ENCODE measurements around the gene ROR1.

ROR1 gene

DNA sequence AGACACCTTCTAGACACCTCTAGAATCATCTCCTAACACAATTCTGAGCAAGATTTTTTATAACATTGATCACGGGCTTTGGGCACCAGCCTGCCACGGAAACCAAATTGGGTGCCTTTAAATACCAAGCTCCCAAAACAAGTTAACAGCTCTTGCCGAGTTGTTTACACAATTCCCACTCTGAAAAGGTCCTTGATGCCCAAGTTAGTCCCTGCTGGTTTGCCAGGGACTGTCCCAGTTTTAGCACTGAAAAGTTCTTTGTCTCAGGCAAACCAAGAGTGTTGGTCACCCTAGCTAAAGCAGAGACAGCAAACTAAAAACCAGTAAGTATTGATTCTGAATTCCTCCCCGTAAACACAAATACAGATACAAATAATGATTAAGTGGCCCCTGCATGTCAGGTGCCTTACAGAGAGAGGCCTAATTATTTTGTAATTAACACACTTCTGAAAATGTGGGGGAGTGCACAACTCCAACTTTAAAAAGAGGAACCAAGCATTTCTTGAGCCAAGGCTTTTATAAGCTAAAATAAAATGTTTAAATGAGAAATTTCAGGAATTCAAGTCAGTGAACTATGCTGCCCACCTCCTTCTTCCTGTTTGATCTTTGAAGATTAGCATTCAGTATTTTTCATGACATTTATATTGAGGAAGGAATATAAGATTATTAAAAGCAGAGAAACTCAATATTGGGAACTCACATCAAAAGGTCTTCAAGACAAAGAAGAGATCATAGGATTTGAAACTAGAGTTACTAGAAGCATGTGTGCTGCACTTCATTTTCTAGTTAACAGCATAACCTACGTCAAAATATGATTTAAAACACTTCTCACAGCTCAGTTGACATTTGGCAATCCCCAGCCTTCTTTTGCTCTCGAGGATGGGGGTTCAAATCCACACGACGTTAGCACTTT is 420.6 kb downstream of the ROR1 start:
- TF ChIP-seq, protein P1, sequence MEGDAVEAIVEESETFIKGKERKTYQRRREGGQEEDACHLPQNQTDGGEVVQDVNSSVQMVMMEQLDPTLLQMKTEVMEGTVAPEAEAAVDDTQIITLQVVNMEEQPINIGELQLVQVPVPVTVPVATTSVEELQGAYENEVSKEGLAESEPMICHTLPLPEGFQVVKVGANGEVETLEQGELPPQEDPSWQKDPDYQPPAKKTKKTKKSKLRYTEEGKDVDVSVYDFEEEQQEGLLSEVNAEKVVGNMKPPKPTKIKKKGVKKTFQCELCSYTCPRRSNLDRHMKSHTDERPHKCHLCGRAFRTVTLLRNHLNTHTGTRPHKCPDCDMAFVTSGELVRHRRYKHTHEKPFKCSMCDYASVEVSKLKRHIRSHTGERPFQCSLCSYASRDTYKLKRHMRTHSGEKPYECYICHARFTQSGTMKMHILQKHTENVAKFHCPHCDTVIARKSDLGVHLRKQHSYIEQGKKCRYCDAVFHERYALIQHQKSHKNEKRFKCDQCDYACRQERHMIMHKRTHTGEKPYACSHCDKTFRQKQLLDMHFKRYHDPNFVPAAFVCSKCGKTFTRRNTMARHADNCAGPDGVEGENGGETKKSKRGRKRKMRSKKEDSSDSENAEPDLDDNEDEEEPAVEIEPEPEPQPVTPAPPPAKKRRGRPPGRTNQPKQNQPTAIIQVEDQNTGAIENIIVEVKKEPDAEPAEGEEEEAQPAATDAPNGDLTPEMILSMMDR (IDR thresholded peaks at IDR 0.05; ENCODE audit: low read depth, low read length, missing control alignments): no peak
- no peak overlapping the region for H3K4me3 ChIP-seq (replicated peaks; ENCODE audit: low read depth, low read length)
- DNase-seq (ENCODE audit: extremely low read depth, low read depth): no peak

DNA sequence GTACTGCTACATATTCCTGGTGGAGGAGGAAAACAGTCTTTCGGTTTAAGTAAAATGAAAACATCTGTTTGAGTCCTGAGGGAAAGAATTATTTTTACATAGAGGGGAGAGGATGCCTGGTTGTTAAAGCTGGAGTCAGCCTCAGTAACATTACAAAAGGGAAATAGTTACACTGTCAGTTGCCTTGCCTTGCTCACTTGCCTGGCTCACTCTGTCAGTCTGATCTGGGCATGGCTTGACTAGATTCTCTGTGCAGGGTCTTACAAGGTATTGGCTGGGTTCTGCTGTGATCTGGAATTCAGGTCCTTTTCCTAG is 421.2 kb downstream of the ROR1 start:
- TF ChIP-seq, protein P1 (IDR thresholded peaks at IDR 0.05; ENCODE audit: low read depth, low read length, missing control alignments): no peak
- DNase-seq (ENCODE audit: extremely low read depth, low read depth): no peak
- no peak overlapping the region for H3K4me3 ChIP-seq (replicated peaks; ENCODE audit: low read depth, low read length)

DNA sequence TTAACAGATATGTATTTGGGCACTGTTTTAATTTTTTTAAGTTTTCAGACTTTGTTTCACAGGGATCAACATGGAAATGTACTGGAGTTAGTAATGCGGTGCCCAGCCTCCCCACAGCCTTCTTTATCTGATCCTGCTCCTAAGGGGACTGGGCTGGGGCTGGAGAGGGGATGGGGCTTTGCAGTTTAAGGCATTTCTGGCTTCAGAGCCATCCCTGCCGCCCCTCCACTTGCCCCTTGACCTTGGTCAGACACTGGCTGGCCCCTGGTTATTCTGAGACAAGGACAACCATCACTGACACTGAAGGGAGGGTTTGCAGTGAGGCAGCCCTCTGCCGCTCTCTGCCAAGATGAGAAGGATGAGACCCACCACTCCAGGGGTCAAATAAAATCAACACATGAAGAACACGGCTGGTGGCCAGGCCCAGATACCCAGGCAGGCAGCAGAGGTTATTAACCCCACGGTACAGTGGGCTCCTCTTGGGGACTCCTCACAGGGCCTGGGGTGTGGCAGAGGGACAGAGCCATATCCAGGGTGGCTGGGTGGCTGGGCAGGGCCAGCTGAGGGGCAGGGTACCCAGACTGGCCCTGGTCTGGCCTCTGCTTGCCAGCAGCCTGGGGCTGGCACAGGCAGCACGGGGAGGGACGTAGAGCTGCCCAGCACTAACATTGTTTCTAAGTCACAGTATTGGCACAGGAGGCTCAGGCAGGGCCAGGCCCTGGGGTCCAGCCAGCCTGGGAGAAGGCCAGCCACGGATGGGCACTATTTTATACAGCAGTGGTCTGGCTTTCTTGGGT is 422.5 kb downstream of the ROR1 start:
- TF ChIP-seq, protein P1 (IDR thresholded peaks at IDR 0.05; ENCODE audit: low read depth, low read length, missing control alignments): no peak

DNA sequence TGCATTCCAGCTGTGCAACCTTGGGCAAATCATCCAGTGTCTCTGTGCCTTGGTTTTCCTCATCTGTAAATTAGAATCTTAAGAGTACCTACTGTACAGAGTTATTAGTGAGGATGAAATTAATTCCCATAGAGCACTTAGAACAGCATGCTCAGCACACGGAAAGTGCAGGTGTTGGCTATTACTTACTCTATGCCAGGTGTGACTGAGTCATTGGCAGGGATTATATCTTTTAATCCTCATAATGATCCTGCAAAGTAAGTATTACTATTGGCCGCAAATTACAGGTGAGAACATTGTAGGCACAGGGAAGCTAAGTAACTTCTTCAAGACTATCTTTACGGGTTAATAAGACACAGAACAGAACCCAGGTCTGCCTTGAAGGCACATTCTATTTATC is 423.3 kb downstream of the ROR1 start:
- DNase-seq (ENCODE audit: extremely low read depth, low read depth): no peak
- TF ChIP-seq, protein P1 (IDR thresholded peaks at IDR 0.05; ENCODE audit: low read depth, low read length, missing control alignments): no peak
- no peak overlapping the region for H3K4me3 ChIP-seq (replicated peaks; ENCODE audit: low read depth, low read length)

More for the DNA sequence above, 422.5 kb downstream of the ROR1 start:
- no peak overlapping the region for H3K4me3 ChIP-seq (replicated peaks; ENCODE audit: low read depth, low read length)
- DNase-seq (ENCODE audit: extremely low read depth, low read depth): no peak

DNA sequence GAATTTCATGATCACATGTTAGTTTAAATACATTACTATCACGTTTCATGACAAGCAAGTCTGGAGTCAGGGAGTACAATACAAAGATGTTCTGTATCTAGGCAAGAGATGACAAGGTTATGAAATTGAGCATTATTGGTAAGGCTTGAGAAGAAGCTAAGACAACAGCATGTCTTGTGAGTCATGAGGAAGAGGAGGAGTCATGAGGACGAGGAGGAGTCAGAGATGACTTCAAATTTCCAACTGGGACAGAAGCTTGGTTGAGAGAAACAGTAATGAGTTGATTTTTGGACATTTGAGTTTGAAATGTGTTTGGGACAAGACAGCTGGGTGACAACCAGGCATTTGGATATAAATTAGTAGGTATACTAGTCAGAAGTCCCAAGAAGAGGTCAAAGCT is 425.3 kb downstream of the ROR1 start:
- TF ChIP-seq, protein P1 (IDR thresholded peaks at IDR 0.05; ENCODE audit: low read depth, low read length, missing control alignments): no peak
- no peak overlapping the region for H3K4me3 ChIP-seq (replicated peaks; ENCODE audit: low read depth, low read length)
- DNase-seq (ENCODE audit: extremely low read depth, low read depth): no peak

DNA sequence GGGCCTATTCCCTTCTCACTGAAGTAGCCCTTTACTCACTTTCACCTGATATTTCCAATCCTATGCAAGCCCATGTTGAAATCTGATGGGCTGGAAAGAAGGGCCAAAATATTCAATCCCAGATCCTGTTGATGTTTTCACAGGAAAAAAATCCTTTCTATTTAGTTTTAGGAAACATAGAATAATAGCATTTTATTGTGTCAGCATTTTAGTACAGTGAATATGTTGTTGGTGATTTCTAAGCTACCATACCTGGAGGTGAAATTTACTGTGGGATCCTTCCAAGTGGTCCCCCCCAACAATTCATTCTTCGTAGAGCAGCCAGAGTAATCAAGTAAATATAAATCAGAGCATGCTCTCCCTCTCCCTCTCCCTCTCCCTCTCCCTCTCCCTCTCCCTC is 426.2 kb downstream of the ROR1 start:
- DNase-seq (ENCODE audit: extremely low read depth, low read depth): no peak
- TF ChIP-seq, protein P1 (IDR thresholded peaks at IDR 0.05; ENCODE audit: low read depth, low read length, missing control alignments): no peak
- H3K4me3 ChIP-seq (replicated peaks; ENCODE audit: low read depth, low read length): no peak overlapping the region
